ENCODE measurements around the gene FAM193A.
"Not testable (repeated sequence)": the region's sequence is repeated elsewhere in the genome, so short reads cannot be mapped to it uniquely, and the experiment has no call there.

FAM193A gene

GRCh38 chr4:2621419-2621818 is 85.0 kb downstream of the FAM193A start:
- DNase-seq: no peak

- no peak for DNase-seq
These were observed 87.0 kb downstream of the FAM193A start for GRCh38 chr4:2623442-2623841.

GRCh38 chr4:2624782-2625530 is 88.5 kb downstream of the FAM193A start:
- no peak for DNase-seq

GRCh38 chr4:2626231-2626630 is 89.8 kb downstream of the FAM193A start:
- DNase-seq: no peak

GRCh38 chr4:2630556-2631273 is 94.3 kb downstream of the FAM193A start:
- no peak for DNase-seq

GRCh38 chr4:2634014-2634413 is 97.6 kb downstream of the FAM193A start:
- DNase-seq: no peak

- no peak for DNase-seq
These were observed 99.9 kb downstream of the FAM193A start for GRCh38 chr4:2636331-2636730.

GRCh38 chr4:2636994-2637393 is 100.5 kb downstream of the FAM193A start:
- not testable (repeated sequence) for DNase-seq

- no peak for DNase-seq
These were observed 101.6 kb downstream of the FAM193A start for GRCh38 chr4:2637956-2638552.

- no peak for DNase-seq
These were observed 102.3 kb downstream of the FAM193A start for GRCh38 chr4:2638730-2639129.

GRCh38 chr4:2642968-2643367 is 106.5 kb downstream of the FAM193A start:
- no peak for DNase-seq

GRCh38 chr4:2643555-2643954 is 107.1 kb downstream of the FAM193A start:
- DNase-seq: no peak

GRCh38 chr4:2646396-2647149 is 110.1 kb downstream of the FAM193A start:
- DNase-seq: no peak

- peak; percentile 34 for DNase-seq
These were observed 111.1 kb downstream of the FAM193A start for GRCh38 chr4:2647403-2648158.

- DNase-seq: no peak
These were observed 111.8 kb downstream of the FAM193A start for GRCh38 chr4:2648159-2648814.

GRCh38 chr4:2649604-2650114 is 113.2 kb downstream of the FAM193A start:
- DNase-seq: no peak

- DNase-seq: no peak
These were observed 113.8 kb downstream of the FAM193A start for GRCh38 chr4:2650276-2650675.

- no peak for DNase-seq
These were observed 115.1 kb downstream of the FAM193A start for GRCh38 chr4:2651546-2651945.

- DNase-seq: no peak
These were observed 115.6 kb downstream of the FAM193A start for GRCh38 chr4:2651998-2652397.

- no peak for DNase-seq
These were observed 116.1 kb downstream of the FAM193A start for GRCh38 chr4:2652415-2653160.
